ENCODE data around the gene NPTXR. TPM values are rescaled to one million over a fixed set of nuclear protein-coding genes. Genes with fewer than 3 reads are reported as not detected.

Gene NPTXR
- total and polyA plus RNA-seq, 4 donors: 0.98 to 5.8 (median 2.8) TPM

DNA sequence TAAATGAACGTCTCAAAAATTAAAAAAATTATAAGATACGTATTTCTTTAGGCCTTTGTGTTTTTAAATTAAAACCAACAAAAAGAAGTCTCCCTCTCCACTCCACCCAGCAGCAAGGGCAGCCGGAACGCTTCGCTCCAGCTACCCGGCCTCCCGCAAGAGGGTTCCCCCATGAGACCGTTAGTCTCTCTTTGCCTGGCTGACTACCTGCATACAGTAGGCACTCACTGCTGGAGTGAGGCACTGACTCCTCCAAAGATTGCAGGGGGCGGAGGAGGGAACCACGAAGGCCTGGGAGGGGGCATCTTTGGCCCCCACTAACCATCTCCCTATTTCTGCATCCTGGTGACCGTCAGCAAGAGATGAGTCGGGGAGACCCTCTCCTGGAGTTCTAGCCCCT is 18.1 kb upstream of the NPTXR start:
- H3K9ac ChIP-seq (ENCODE audit: insufficient read depth in 1 of 2, low read length in 2 of 2): no peak overlapping the region
- peaks cover 0 to 4% (median 0%) of the 10 kb centered on the region in 3 donors for H3K27me3 ChIP-seq (ENCODE audit: control insufficient read depth in 3 of 3, insufficient read depth in 3 of 3, low read length in 2 of 3)
- no peak overlapping the region for H3K27ac ChIP-seq (ENCODE audit: low read depth in 1 of 2, low read length in 1 of 2)
- WGBS, 2 donors: 72 to 74% methylated on average over 12 of the region's 12 CpGs
- H3K4me3 ChIP-seq: no peak overlapping the region
- no peaks in the 10 kb centered on the region for H3K9me3 ChIP-seq (ENCODE audit: control insufficient read depth in 4 of 4, insufficient read depth in 3 of 4, low read length in 3 of 4)
- peaks cover 6 to 28% (median 21%) of the 10 kb centered on the region in 5 donors for H3K4me1 ChIP-seq (ENCODE audit: control insufficient read depth in 5 of 5, insufficient read depth in 5 of 5, low read length in 5 of 5)
- H3K36me3 ChIP-seq (ENCODE audit: control insufficient read depth in 4 of 4, insufficient read depth in 4 of 4, low read length in 4 of 4): peaks cover 3 to 15% (median 9%) of the 10 kb centered on the region in 4 donors
- ATAC-seq (ENCODE audit: insufficient read depth, low FRiP score) (no peak), DNase-seq (no peak)
- TF ChIP-seq, protein P1, sequence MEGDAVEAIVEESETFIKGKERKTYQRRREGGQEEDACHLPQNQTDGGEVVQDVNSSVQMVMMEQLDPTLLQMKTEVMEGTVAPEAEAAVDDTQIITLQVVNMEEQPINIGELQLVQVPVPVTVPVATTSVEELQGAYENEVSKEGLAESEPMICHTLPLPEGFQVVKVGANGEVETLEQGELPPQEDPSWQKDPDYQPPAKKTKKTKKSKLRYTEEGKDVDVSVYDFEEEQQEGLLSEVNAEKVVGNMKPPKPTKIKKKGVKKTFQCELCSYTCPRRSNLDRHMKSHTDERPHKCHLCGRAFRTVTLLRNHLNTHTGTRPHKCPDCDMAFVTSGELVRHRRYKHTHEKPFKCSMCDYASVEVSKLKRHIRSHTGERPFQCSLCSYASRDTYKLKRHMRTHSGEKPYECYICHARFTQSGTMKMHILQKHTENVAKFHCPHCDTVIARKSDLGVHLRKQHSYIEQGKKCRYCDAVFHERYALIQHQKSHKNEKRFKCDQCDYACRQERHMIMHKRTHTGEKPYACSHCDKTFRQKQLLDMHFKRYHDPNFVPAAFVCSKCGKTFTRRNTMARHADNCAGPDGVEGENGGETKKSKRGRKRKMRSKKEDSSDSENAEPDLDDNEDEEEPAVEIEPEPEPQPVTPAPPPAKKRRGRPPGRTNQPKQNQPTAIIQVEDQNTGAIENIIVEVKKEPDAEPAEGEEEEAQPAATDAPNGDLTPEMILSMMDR (IDR thresholded peaks at IDR 0.05; ENCODE audit: control extremely low read depth, extremely low read depth): no peak

DNA sequence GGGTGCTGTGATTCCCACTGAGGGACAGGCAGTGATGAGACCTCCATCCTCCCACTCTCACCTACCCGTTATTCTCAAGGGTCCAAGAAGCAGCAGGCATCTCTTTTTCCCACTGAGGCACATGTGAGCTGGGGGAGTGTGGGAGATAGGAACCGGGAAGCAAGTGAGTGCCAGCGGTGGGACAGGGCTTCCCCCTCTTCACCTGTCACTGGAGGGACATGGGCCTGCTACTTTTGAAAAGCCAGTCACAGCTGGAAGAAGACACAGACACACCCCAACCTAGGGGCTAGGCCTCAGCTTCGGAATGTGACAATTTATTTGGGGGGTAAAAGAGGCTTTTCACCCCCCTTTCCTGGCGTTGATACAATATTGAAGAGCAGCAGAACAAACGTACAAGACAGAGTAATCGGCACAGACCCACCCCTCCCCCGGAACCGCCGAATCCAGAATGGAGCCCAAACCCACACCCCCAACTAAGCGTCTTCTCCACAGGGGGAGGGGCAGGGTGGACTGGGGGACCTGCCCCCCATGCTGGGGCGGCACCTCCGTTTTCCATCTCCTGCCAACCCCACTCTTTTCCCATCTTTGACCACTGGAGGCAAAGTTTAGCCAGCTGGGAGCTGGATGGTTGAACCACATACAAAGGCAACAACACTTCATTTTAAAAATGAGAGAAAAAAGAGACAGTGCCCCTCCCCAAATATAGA is 17.5 kb upstream of the NPTXR start:
- 45 to 69% methylated on average over 13 of the region's 13 CpGs for WGBS, 2 donors
- Histone ChIP-seq H3K9ac (ENCODE audit: insufficient read depth in 1 of 2, low read length in 2 of 2) (no peak overlapping the region), H3K27me3 (ENCODE audit: control insufficient read depth in 3 of 3, insufficient read depth in 3 of 3, low read length in 2 of 3) (peaks cover 0 to 4% (median 0%) of the 10 kb centered on the region in 3 donors), H3K4me3 (no peak overlapping the region), H3K27ac (ENCODE audit: low read depth in 1 of 2, low read length in 1 of 2) (no peak overlapping the region), H3K36me3 (ENCODE audit: control insufficient read depth in 4 of 4, insufficient read depth in 4 of 4, low read length in 4 of 4) (peaks cover 0 to 11% (median 7%) of the 10 kb centered on the region in 4 donors), H3K4me1 (ENCODE audit: control insufficient read depth in 5 of 5, insufficient read depth in 5 of 5, low read length in 5 of 5) (peaks cover 6 to 28% (median 21%) of the 10 kb centered on the region in 5 donors), H3K9me3 (ENCODE audit: control insufficient read depth in 4 of 4, insufficient read depth in 3 of 4, low read length in 3 of 4) (no peaks in the 10 kb centered on the region)
- TF ChIP-seq, protein P1 (IDR thresholded peaks at IDR 0.05; ENCODE audit: control extremely low read depth, extremely low read depth): no peak
- no peak for ATAC-seq (ENCODE audit: insufficient read depth, low FRiP score)
- peak in 2 of 3 donors; percentile 41 to 47 for DNase-seq

DNA sequence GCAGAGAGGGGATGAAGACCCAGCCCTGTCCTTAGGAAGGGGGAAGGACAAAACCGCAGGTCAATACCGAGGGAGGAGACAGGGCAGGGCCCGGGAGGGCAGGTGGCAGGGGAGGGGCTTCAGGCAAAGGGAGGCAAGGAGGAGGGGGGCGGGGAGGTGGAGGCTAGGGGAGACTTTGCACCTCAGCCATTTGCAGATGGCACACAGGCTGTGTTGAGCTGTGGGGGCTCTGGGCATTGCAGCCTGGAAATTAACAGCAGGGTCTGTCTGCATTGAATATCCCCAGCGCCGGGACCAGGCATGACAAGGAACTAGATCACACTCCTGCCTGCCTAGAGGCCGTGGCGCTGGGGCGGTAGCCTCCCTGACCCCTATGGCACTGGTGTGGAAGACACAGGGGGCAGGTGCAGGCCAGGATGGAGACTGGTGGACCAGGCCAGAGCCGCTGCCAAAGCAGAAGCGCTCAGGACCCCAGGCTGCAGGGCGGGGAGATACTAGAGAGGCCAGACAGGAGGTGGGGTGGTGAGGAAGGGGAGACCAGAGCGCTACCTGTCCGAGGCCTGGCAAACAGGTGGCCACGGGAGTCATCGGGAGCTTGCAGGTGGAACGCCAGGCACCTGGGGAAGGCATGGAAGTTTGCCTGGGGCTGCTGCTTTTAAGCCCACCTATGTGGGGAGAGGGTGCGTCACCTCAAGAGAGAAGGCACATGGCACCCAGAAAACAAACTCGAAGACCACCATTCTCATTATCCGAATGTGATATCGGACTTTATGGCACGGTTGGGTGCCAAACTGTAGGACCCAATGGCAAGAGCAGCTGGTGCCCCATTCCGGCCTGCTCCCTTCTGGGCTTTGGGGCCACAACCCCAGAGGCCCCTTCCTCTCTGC is 16.7 kb upstream of the NPTXR start:
- H3K9ac ChIP-seq (ENCODE audit: insufficient read depth in 1 of 2, low read length in 2 of 2): no peak overlapping the region
- 64 to 70% methylated on average over 22 to 23 of the region's 23 CpGs for WGBS, 2 donors
- peaks cover 0 to 4% (median 0%) of the 10 kb centered on the region in 3 donors for H3K27me3 ChIP-seq (ENCODE audit: control insufficient read depth in 3 of 3, insufficient read depth in 3 of 3, low read length in 2 of 3)
- H3K4me3 ChIP-seq: no peak overlapping the region
- TF ChIP-seq, protein P1 (IDR thresholded peaks at IDR 0.05; ENCODE audit: control extremely low read depth, extremely low read depth): no peak
- no peak for ATAC-seq (ENCODE audit: insufficient read depth, low FRiP score)
- peak in 1 of 3 donors; percentile 6 for DNase-seq
- H3K27ac ChIP-seq (ENCODE audit: low read depth in 1 of 2, low read length in 1 of 2): no peak overlapping the region
- H3K36me3 ChIP-seq (ENCODE audit: control insufficient read depth in 4 of 4, insufficient read depth in 4 of 4, low read length in 4 of 4): peaks cover 0 to 7% (median 3%) of the 10 kb centered on the region in 4 donors
- H3K4me1 ChIP-seq (ENCODE audit: control insufficient read depth in 5 of 5, insufficient read depth in 5 of 5, low read length in 5 of 5): peaks cover 6 to 28% (median 17%) of the 10 kb centered on the region in 5 donors
- H3K9me3 ChIP-seq (ENCODE audit: control insufficient read depth in 4 of 4, insufficient read depth in 3 of 4, low read length in 3 of 4): no peaks in the 10 kb centered on the region
